Measurements from ENCODE around the gene PPFIBP2.

PPFIBP2 gene

DNA sequence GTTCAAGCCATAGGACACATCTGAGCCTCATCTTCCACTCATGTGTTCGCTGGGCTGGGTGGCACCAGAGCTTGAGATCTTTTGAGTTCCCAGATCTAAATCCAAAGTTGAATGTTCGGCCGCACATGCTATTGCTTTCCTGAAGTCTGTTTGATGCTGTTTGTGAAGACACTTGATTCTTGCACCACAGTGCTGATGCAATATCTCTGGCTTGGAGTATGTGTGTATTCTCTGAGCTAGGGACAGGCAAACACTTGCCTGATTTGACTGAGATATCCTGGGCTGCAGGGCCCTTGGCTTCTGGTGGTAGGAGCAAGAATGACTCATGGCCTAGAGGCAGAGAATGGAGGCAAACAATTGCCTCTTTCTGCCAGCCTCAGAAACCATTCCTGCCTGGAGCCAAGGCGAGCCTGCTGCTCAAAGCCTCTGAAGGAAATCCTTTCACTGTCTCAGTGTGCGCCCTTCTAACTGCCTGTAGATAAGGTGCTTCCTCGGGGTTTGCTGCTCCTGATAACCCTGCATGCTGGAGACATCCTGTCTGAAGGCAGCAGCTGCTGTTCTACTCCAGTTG, 86.5 kb downstream of the PPFIBP2 start:
- no peak for DNase-seq (ENCODE audit: low read depth)

- no peak for DNase-seq (ENCODE audit: low read depth)
Measured at GRCh38 chr11:7603031-7603781, 89.4 kb downstream of the PPFIBP2 start.

GRCh38 chr11:7604331-7604955, 90.6 kb downstream of the PPFIBP2 start:
- DNase-seq (ENCODE audit: low read depth): no peak

DNA sequence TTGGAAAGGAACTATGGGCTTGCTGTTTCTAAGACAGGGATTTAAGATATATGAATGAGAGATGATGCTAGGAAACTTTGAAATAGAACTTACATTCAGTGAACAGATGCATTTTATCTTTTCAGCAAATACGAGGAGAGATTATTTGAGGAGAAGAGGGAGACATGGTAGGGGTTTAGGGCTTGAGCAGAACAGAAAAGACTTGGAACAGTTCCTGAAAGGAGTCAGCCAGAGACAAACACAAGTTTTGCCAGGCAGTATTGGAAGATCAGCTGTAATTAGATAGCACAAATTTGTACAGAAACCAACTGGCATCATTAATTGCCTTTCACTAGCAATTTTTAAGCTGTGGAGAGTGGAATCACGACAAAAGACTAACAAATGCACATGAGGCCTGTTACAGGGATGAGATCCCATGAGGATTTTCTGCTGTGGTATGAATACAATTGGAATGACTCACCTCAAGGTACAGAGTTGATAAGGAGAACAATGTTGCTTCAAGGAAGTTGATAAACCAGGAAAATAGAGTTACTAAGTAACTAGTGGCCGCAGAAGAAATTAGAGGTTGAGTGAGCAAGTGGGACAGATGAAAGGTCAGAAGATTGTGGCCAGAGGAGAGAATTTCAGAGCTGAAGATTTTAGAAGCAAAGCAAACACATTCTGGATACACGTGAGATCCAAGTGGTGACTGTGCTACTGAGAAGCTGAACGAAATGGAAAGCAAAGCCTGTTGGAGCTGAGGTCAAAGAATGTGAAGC, 91.6 kb downstream of the PPFIBP2 start:
- no peak for DNase-seq (ENCODE audit: low read depth)

DNA sequence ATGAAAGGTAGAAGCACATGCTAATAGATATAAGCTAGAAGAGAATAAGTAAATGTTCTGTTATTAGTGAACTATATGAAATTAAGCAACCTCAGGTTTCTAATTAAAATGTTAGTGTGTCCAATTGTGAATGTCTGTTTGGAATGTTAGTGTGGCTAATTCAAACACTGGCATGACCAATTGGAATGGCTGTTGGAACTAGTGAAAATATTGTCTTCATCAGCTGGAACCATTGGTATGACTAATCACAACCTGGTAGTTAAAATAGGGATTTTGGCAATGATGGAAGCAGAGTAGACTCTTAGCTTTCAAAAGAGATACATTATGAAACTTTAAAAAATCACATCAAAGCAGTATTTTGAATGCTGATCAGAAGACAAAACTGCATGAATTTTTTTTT, 92.7 kb downstream of the PPFIBP2 start:
- DNase-seq (ENCODE audit: low read depth): no peak

- no peak for DNase-seq (ENCODE audit: low read depth)
Measured at GRCh38 chr11:7609015-7609414, 95.2 kb downstream of the PPFIBP2 start.

GRCh38 chr11:7609521-7609920, 95.7 kb downstream of the PPFIBP2 start:
- DNase-seq (ENCODE audit: low read depth): no peak

DNA sequence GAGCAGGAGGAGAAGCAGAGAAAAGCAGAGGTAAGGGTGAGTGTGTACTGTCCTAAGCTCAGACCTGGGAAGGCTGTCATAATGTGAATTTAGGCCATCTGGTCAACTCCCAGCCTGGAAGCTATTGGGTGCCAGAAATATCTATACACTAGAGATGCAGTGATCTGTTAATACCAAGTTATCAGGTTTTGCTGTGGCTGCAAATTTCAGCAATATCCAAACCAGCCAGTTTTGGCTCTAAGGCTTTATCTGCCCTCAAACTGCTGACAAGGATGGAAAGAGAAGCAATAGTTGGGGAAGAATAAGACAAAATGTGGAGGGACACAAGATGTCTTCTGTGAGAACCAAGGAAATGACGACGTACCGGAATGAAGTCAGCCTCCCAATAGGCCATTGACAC, 96.6 kb downstream of the PPFIBP2 start:
- no peak for DNase-seq (ENCODE audit: low read depth)

- DNase-seq (ENCODE audit: low read depth): no peak
Measured at GRCh38 chr11:7611411-7611810, 97.6 kb downstream of the PPFIBP2 start.

GRCh38 chr11:7612056-7612660, 98.4 kb downstream of the PPFIBP2 start:
- DNase-seq (ENCODE audit: low read depth): no peak

GRCh38 chr11:7612661-7613393, 99.0 kb downstream of the PPFIBP2 start:
- DNase-seq (ENCODE audit: low read depth): no peak

DNA sequence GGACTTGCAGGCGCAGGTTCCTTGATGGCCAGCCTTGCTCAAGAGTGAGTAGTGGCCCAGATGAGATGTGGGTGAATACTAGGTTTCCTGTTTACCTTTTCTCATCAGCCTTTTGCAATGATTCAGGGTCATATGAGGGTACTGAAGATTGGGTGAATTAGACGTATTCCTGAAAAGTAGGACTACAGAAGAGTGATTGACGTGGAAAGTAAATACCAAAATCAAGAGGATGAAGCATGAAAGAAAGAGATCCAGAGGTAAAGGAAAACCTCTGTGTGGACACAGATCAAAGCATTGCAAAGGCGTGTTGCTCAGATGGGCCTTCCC, 99.6 kb downstream of the PPFIBP2 start:
- DNase-seq (ENCODE audit: low read depth): no peak

DNA sequence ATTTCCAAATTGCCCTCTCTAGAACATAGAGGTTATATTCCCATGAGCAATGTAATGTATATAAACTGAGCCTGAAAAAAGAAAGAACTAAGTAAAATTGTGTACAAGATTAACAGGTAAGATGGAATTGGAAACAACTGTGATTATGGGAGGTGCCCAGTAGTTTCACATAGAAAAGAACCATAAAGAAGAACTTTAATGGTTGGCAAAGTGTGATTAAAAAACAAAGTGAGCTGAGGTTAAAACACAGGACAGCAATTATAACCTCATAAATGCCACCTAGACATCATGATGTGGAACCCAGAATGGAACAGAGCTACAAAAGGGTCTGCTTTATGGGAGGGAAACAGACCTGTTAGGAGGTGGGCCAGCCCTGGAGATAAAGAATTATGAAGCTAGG, 100.9 kb downstream of the PPFIBP2 start:
- DNase-seq (ENCODE audit: low read depth): no peak

GRCh38 chr11:7617032-7617431, 103.2 kb downstream of the PPFIBP2 start:
- DNase-seq (ENCODE audit: low read depth): no peak

DNA sequence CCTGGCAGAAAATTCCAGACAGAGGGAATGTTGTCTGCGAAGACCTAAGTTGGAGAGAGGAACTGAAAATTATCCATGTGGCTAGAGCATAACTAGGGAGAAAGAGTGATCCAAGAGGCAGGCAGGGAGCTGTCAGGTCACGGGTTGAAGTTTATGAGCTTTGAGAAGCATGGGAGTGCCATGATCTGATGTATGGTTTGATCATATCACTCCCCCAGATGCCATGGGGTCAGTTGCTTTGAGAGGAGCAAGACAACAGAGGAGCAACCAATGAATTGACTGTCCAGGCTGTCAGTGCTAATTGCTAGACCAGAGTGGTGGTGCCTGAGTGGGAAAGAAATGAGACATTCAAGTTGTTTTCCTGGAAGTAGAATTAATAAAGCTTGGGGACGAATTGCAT, 105.5 kb downstream of the PPFIBP2 start:
- DNase-seq (ENCODE audit: low read depth): no peak

DNA sequence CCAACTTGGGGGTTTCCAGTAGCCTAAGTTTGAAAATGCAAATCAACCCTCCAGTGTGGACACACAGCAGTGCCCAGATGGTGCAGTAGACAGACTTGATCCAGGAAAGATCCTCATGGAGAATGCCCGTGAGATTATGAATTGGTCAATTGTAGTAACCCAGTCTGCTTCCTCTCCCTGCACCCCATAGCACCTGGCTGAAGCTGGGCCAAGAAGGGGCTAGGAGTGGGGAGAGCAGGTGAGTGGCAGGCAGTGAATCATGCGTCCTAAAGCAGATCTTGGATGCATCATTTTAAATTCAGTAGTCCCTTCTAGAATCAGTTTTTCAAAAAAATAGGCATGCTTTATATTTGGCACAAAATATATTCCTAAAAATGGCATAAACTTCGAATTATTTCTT, 107.3 kb downstream of the PPFIBP2 start:
- no peak for DNase-seq (ENCODE audit: low read depth)

DNA sequence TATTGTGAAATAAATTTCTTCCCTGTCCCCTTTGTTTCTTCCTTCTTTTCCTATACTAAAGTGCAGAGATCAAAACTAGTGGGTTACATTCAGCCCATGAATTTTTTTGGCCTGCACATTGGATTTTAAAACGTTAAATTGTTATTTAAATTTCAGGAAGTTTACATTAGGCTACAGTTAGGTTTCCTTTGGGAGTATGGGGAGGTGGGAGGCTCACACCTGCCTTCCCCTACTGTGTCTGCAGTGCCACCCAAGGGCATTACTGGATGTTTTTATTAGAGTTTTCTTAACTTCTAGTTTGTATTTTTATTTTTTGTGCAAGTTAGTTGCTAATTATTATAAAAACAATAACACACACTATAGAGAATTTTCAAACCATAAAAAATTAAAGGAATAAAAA, 107.8 kb downstream of the PPFIBP2 start:
- DNase-seq (ENCODE audit: low read depth): no peak

- DNase-seq (ENCODE audit: low read depth): no peak
Measured at GRCh38 chr11:7622721-7623120, 108.9 kb downstream of the PPFIBP2 start.

GRCh38 chr11:7628660-7629059, 114.9 kb downstream of the PPFIBP2 start:
- DNase-seq (ENCODE audit: low read depth): no peak

DNA sequence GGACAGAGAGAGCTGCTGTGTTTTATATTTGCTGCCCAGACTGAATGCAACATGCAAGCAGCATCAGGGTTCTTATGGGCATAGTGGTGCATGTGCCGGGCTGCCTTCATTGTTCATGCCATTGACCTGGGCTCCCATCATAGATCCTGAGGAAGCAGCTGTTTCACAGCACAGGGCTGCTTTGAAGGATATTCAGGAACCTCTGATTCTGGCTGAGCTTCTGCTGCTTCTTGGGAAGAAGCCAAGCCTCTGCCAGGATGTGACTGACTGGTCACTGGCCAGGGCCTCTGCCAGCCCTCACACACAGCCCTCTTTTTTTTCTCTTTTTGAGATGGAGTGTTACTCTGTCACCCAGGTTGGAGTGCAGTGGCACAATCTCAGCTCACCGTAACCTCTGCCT, 116.2 kb downstream of the PPFIBP2 start:
- DNase-seq (ENCODE audit: low read depth): no peak

GRCh38 chr11:7632211-7632610, 118.4 kb downstream of the PPFIBP2 start:
- DNase-seq (ENCODE audit: low read depth): no peak

DNA sequence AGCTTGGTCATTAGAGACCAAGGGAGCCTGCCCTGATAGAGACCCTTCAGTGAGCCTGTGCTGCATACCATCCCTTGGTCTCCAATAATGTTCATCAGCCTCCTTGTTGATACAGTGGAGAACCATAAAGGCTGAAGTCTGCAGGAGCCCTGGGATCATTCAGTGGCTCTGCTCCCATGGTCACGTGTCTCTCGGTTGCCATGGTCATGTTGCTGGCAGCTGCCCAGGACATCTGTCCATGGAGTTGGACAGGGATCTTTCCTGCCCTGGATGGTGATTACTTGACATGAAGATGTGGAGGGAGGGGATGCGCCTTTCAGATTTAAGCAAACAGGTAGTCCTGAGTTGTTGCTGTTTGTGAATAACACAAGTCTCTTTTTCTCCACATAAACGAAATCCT, 121.3 kb downstream of the PPFIBP2 start:
- DNase-seq (ENCODE audit: low read depth): no peak
